Measurements from ENCODE around the gene AHCY.
"Not testable (repeated sequence)": the region's sequence is repeated elsewhere in the genome, so short reads cannot be mapped to it uniquely, and the experiment has no call there.

The AHCY gene

DNA sequence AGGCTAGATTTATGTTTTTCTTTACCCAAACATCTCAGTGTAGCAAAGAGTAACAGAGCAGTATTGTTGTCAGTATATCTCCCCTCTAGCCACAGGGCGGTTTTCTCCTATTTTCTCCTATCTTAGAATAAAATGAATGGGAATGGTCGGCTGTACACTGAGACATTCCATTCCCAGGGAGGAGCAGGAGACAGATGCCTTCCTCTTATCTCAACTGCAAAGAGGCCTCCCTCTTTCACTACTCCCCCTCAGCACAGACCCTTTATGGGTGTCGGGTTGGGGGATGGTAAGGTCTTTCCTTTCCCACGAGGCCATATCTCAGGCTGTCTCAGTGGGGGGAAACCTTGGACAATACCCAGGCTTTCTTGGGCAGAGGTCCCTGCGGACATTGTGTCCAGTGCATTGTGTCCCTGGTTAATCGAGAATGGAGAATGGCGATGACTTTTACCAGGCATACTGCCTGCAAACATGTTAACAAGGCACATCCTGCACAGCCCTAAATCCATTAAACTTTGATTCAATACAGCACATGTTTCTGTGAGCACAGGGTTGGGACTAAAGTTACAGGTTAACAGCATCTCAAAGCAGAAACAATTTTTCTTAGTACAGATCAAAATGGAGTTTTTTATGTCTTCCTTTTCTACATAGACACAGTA lies 50.6 kb downstream of the AHCY start:
- not testable (repeated sequence) for DNase-seq

DNA sequence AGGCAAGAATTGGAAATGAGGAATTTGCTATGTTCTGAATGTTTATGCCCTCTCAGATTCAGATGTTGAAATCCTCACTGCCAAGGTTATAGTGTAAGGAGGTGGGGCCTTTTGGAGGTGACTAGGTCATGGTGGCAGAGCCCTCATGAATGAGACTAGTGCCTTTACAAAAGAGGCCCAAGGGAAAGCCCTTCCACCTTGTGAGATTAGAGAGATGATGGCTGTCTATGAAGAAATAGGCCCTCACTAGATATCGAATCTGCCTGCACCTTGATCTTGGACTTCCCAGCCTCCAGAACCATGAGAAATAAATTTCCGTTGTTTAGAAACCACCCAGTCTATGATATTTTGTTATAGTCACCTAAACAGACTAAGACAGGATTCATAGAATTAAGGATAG lies 51.5 kb downstream of the AHCY start:
- no peak for DNase-seq

DNA sequence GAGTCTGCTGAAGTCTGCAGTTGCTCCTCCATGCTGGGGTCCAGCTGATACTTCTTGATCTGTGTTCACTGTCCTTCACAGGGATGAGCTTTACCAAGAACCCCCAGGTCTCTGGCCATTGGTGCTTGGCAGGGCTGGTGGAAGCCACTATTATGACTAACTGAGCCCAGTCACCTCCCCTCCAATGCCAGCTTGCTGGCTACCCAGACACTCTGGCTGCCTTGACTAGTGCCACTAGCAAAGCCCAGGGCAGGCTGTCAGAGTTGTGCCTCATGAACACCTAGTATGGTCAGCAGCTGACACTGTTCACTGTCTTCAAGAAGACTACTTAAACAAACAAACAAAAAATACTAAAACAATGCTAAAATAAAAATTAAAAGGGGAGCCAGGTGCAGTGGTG lies 53.1 kb downstream of the AHCY start:
- no peak for DNase-seq

DNA sequence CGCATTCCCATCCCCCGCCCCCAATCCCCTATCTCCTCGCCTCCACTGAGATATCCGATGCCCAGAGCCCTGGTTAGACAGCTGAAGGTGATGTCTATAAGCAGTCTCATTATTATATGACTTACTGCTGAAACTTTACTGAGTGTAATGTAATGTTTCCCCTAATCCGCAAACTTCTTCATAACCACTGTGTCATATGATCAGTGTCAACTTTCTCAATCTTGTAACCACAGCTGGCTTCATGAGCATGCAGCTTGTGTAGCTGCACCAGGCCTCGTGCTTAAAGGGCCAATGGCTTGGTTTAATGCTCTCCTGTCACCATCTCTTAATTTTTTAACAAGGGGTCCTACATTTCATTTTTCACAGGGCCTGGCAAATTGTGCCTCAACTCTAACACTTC lies 53.9 kb downstream of the AHCY start:
- DNase-seq = peak; percentile 2

DNA sequence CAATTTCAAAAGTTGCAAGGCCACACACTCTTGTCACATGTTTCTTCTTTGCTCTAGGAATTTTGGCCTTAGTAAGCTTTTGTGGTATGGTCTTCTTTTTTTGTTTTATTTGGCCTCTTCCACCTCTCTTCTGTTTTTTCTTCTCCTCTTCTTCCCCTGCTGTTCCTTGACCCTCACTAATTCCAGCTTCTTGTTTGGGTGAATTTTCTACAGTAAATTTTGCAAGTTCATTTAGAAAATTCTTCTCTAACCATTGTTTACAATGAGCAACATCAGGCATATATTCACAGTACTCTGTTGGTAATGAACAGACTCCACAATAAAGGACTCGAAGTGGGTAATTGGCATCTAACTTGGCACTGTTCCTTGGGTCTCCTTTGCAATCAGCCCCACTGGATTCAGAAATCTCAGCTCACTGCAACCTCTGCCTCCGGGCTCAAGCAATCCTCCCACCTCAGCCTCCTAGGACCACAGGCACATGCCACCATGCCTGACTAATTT lies 57.0 kb downstream of the AHCY start:
- DNase-seq = no peak

DNA sequence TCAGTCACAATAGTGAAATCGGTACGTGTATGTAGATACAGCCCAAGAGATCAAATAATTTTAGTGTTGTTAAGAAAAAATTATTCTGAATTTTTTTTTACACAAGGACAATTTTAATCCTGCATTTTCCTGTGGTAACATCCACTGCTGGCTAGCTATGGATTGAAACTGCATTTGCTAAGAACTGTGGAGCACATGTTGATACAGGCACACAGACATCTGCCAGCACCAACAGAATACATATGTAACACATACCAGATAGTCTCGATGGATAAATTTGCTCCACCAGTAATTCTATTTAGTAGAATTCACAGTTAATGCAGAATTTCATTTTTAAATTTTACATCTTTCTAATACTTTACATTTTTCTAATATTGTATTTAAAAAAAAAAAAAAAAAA lies 59.8 kb downstream of the AHCY start:
- DNase-seq = no peak

DNA sequence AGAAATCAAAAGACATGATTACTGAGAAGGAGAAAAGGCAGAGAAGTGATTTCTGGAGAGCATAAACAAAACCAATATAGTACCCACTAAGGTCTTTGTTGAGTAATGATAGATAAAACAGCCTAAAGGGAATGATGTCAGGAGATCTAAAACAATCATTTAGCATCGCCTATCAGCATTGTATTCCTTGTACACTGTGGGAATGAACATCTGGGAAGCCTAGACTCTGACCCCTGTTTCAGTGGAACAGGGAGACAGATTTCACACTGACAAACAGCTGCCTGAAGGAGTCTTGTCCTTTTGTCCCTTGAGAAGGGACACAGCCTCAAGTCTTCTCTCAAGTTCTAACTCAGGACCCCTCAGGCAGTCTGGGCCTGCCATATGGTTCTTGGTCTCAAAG lies 60.3 kb downstream of the AHCY start:
- DNase-seq = no peak

DNA sequence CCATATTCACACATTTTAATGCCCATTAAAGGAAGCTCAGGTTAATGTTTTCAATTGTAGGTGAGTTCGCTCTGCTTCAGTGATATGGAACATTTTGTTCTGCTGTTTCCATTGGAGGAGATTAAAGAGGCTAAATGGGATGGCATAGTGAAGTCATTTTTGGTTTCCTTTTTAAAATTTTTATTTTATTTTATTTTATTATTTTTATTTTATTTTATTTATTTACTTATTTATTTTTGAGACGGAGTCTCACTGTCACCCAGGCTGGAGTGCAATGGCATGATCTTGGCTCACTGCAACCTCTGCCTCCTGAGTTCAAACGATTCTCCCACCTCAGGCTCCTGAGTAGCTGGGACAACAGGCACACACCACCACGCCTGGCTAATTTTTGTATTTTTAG lies 61.1 kb downstream of the AHCY start:
- not testable (repeated sequence) for DNase-seq

DNA sequence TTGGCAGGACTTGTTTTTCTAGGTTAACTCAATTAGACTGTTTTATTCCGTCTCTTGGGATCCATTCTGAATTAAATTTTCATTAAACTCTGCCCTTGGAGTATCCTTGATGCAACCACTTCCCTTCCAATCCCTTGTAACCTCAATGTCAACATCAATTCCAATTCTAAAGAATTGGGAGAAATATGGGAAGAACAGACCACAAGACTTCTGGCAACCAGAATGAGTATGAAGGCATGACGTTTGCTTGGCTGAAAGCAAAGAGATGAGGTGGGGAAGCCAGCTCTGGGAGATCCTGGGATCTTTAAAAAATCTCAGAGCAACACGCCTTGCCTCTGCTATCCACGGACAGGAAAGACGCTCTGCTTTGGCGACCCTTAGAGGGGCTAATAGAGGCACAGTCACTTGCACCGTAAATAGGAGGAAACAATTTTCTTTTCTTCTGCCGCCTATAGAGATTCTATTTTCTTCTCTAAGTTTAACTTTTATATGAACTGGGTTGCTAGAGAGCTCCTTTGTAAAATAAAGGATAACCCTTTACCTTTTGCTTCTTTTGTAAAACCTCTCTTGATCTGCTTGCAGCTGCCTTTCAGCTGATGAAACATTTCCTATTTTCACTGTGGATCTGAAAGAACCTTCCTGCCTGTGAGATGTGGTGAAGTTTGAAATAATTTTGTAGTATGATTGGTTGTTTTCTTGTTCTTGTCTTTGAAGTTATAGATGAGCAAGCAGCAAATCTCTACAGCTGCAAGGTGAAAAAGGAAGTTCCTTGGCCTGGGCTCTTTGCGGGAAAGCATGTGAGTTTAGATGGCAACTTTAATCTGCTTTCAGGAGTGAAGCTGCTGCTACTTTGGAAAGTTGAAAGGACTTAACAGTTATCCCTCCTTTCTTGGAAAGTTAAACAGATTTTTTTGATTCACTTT lies 62.2 kb downstream of the AHCY start, which contains the start of gene ASIP:
Gene ASIP (plus strand): TSS at position 731 of the 923 bp plus-strand sequence. CDS start 18,952 bp downstream, outside the sequence.
- no peak for DNase-seq

DNA sequence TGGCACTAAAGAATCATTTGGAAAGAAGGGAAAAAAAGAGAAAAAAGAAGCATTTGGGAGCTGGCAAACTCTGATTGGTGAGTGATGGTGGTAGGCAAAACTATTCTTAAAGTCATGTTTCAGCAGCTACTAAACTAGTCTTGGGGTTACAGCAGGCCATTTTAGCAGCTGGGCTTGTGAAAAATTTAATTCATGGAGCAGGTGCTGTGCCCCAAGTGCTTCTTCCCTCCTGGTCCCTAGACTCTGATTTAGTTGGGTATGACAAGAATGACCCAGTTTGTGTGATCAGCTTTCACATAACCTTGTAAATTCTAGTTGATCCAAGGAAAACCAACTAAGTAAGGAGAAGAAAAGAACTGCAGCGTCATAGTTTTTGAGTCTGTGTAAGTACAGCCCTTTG lies 63.0 kb downstream of the AHCY start:
- DNase-seq = no peak

DNA sequence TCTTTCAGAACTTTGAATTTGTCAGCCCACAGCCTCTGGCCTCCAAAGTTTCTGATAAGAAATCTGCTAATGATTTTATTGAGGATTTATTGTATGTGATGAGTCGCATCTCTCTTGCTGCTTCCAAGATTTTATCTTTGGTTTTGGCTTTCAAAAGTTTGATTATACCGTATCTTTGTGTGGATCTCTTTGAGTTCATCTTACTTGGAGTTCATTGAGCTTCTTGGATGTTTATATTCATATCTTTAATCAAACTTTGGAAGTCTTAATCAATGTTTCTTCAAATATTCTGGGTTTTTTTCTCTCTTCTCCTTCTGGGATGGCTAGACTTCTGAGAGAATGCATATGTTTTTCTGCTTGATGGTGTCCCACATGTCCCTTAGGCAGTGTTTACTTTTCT lies 65.2 kb downstream of the AHCY start:
- no peak for DNase-seq

DNA sequence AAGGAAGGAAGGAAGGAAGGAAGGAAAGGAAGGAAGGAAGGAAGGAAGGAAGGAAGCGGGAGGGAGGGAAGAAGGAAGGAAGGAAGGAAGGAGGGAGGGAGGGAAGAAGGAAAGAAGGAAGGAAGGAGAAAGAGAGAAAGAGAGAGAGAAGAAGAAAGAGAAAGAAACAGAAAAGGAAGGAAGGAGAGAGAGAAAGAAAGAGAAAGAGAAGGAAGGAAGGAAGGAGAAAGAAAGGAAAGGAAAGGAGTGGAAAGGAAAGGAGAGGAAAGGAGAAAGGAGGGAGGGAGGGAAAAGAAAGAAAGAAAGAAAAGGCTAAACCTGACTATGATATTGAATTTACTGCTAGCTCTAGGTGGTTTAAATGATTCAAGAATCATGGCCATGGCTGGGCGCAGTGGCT lies 67.3 kb downstream of the AHCY start:
- no peak for DNase-seq

DNA sequence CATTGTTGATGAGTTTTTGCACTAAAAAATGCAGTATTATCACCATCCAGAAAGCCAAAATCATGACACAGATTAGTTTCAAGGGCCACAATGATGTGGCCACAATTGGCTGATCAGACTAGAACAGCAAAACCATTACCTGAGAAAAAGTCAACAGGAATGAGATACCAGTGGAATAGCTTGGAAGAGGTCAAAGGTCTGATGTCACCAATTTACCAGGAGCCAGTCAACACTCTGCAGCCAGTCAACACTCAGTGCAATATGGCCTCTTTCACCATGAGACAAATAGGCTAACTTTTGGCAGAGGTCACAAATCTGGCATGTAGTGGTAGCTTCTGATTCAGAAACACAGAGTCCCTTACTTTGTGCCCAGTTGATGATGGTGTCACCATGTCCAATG lies 69.5 kb downstream of the AHCY start:
- no peak for DNase-seq

DNA sequence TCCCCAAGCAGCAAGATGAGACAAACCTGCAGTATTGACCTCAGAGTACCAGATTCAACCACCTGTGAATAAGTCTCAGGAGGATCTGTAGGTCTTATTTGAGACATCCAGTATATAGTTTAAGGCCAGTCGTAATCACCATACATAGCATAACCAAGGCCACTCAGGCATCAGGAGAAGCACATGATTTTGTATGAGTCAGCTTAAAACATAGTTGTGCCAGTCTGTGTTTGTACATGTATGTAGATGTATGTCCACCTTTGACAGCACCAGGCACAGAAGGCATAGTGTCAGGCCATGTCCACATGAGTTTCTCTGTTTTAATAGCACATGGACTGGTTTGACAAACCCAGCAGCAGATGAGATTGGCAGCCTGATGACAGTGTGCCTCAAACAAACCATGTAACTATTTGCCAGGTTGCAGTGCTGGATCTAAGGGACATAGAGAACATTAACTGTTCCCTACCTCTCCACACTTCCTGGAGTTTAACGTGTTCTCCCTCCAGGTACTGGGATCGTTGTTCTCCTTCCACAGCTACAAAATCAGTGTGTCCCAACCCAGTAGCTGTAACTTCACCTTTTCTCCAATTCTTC lies 70.6 kb downstream of the AHCY start:
- no peak for DNase-seq

DNA sequence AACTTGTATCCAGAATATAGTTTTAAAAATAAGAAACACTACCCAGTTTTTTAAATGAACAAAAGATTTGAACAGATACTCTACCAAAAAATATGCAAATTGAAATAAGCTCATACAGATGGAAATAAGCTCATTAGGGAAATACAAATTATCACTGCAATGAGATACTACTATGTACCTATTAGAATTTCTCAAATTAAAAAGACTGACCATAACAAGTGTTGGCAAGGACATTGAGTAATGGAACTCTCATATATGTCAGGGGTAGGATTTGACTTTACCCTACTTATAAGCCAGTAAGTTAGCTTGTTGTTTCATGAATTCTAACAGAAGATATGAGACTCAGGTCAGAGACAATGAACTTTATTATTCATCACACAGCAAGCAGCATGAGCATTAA lies 71.5 kb downstream of the AHCY start:
- no peak for DNase-seq
